GM18517 (cell line): ENCODE measurements around the gene CD300H.
"Not testable (repeated sequence)": the region's sequence is repeated elsewhere in the genome, so short reads cannot be mapped to it uniquely, and the experiment has no call there.

Source experiments
- ATAC-seq: cut with Tn5 transposase; IDR thresholded peaks from one replicate; pipeline ENCODE4 v1.9.1; 2021; ENCODE audit warnings: mild to moderate bottlenecking, moderate library complexity; ENCODE audit not compliant: unreplicated experiment

Gene CD300H

GRCh38 chr17:74585711-74586110 is 18.4 kb upstream of the CD300H start:
- no peak for ATAC-seq

- ATAC-seq = no peak
Measured at GRCh38 chr17:74584292-74585060, 17.2 kb upstream of the CD300H start.

GRCh38 chr17:74582633-74583032 is 15.3 kb upstream of the CD300H start:
- ATAC-seq = no peak

GRCh38 chr17:74579900-74580299 is 12.6 kb upstream of the CD300H start:
- ATAC-seq = no peak

GRCh38 chr17:74578979-74579378 is 11.7 kb upstream of the CD300H start:
- ATAC-seq = no peak

GRCh38 chr17:74574489-74575142 is 7.3 kb upstream of the CD300H start:
- ATAC-seq = no peak

- ATAC-seq = not testable (repeated sequence)
Measured at GRCh38 chr17:74573635-74574034, 6.3 kb upstream of the CD300H start.

GRCh38 chr17:74573169-74573568 is 5.9 kb upstream of the CD300H start:
- no peak for ATAC-seq

GRCh38 chr17:74571621-74572270 is 4.4 kb upstream of the CD300H start:
- no peak for ATAC-seq

GRCh38 chr17:74569020-74570003 is 2.0 kb upstream of the CD300H start:
- no peak for ATAC-seq

- no peak for ATAC-seq
Measured at GRCh38 chr17:74568106-74568873, 981 bp upstream of the CD300H start.

GRCh38 chr17:74566132-74566753 is 1.1 kb downstream of the CD300H start:
- ATAC-seq = no peak

- no peak for ATAC-seq
Measured at GRCh38 chr17:74565126-74565525, 2.2 kb downstream of the CD300H start.

- no peak for ATAC-seq
Measured at GRCh38 chr17:74563358-74563757, 4.0 kb downstream of the CD300H start.

GRCh38 chr17:74561586-74561985 is 5.7 kb downstream of the CD300H start:
- no peak for ATAC-seq

- no peak for ATAC-seq
Measured at GRCh38 chr17:74558882-74559519, 8.3 kb downstream of the CD300H start.

- not testable (repeated sequence) for ATAC-seq
Measured at GRCh38 chr17:74558402-74558801, 8.9 kb downstream of the CD300H start.

GRCh38 chr17:74555427-74555940 is 11.8 kb downstream of the CD300H start:
- no peak for ATAC-seq

- ATAC-seq = no peak
Measured at GRCh38 chr17:74554909-74555308, 12.4 kb downstream of the CD300H start.
